Fibroblast of the aortic adventitia (primary cell): ENCODE data around the gene NANP. TPM values are rescaled to one million over a fixed set of nuclear protein-coding genes. Genes with fewer than 3 reads are reported as not detected.
A peak's percentile ranks its signal among the peaks of the same experiment; 100 is the strongest.
"Not testable (repeated sequence)": the region's sequence is repeated elsewhere in the genome, so short reads cannot be mapped to it uniquely, and the experiment has no call there.

Experiments used
- DNase-seq: peaks from one replicate; pipeline ENCODE4 v3.0.0-alpha.2; 2010; ENCODE audit warnings: low read depth
- H3K4me3 ChIP-seq: 2 replicates; pipeline ENCODE4 v1.5.1; 2011; ENCODE audit warnings: low read depth, mild to moderate bottlenecking, control low read depth, low read length, moderate library complexity
- CTCF ChIP-seq: IDR thresholded peaks from 2 replicates; pipeline ENCODE4 v1.5.1; 2011; ENCODE audit warnings: mild to moderate bottlenecking, low read length, control low read depth, inconsistent platforms; ENCODE audit not compliant: insufficient read depth
- total RNA-seq: library from RNA; depleted of rRNA; stranded (reverse); fragments of >200 nt; gene quantifications from 2 replicates; pipeline ENCODE4 v1.2.3, GENCODE V29; 2012; ENCODE audit warnings: low replicate concordance

Gene NANP
- total RNA-seq, 1 donor: 13.7 TPM

- no peak for TF ChIP-seq CTCF
- H3K4me3 ChIP-seq: no peak overlapping the region
- DNase-seq: peak; percentile 19
Measured at GRCh38 chr20:25606094-25606695, 17.6 kb downstream of the NANP start.

GRCh38 chr20:25605148-25605547 is 18.7 kb downstream of the NANP start:
- no peak overlapping the region for H3K4me3 ChIP-seq
- DNase-seq: no peak
- no peak for TF ChIP-seq CTCF

- DNase-seq: no peak
- no peak for TF ChIP-seq CTCF
- H3K4me3 ChIP-seq: no peak overlapping the region
Measured at GRCh38 chr20:25604611-25605010, 19.2 kb downstream of the NANP start.

GRCh38 chr20:25602914-25603309 is 20.9 kb downstream of the NANP start:
- DNase-seq: not testable (repeated sequence)

GRCh38 chr20:25602191-25602913 is 21.5 kb downstream of the NANP start:
- H3K4me3 ChIP-seq, DNase-seq: not testable (repeated sequence)

More at GRCh38 chr20:25602914-25603309, 20.9 kb downstream of the NANP start:
- H3K4me3 ChIP-seq: not testable (repeated sequence)

- H3K4me3 ChIP-seq: no peak overlapping the region
- no peak for TF ChIP-seq CTCF
- DNase-seq: no peak
Measured at GRCh38 chr20:25601659-25602058, 22.2 kb downstream of the NANP start.

GRCh38 chr20:25600632-25601031 is 23.2 kb downstream of the NANP start:
- no peak for DNase-seq
- no peak for TF ChIP-seq CTCF
- no peak overlapping the region for H3K4me3 ChIP-seq
